ENCODE measurements around the gene WIPI1.

DNA sequence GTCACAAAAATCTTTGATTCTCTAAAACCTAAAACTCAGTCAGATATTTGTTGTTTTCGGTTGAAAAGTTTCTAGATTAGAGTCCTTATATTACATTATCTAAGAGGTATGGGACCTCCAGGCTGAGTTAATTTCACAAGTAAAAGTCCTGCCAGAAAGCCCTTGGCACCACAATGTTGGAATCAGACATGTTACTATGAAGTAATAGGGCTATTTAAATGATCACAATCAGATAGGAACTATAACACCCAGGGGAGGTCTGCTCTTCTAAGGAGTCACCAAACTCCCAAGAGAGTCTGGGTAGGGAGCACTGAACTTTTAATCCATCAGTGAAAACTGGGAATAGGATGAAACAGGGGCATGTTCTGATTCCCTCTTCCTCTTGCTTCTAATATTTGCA, 54.2 kb downstream of the WIPI1 start:
- TF ChIP-seq, protein P1, sequence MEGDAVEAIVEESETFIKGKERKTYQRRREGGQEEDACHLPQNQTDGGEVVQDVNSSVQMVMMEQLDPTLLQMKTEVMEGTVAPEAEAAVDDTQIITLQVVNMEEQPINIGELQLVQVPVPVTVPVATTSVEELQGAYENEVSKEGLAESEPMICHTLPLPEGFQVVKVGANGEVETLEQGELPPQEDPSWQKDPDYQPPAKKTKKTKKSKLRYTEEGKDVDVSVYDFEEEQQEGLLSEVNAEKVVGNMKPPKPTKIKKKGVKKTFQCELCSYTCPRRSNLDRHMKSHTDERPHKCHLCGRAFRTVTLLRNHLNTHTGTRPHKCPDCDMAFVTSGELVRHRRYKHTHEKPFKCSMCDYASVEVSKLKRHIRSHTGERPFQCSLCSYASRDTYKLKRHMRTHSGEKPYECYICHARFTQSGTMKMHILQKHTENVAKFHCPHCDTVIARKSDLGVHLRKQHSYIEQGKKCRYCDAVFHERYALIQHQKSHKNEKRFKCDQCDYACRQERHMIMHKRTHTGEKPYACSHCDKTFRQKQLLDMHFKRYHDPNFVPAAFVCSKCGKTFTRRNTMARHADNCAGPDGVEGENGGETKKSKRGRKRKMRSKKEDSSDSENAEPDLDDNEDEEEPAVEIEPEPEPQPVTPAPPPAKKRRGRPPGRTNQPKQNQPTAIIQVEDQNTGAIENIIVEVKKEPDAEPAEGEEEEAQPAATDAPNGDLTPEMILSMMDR (conservative IDR thresholded peaks at IDR 0.05; ENCODE audit: low read depth, low read length) = no peak
- TF ChIP-seq EZH2 (IDR thresholded peaks at IDR 0.05; ENCODE audit: low read length, unreplicated experiment) = no peak

Measured in PC-3 (cell line).